Mesodermal cell (in vitro differentiated cells): ENCODE results near the gene C10orf120.

ENCODE experiments used
- H3K27ac ChIP-seq: 2 replicates; pipeline ENCODE4 v1.7.0; 2013; ENCODE audit warnings: mild to moderate bottlenecking, low read depth, low read length, moderate library complexity; ENCODE audit not compliant: severe bottlenecking
- H3K36me3 ChIP-seq: 2 replicates; pipeline ENCODE4 v1.7.1; 2013; ENCODE audit warnings: mild to moderate bottlenecking, low read length, moderate library complexity; ENCODE audit not compliant: control insufficient read depth, insufficient read depth
- H3K4me1 ChIP-seq: one replicate; pipeline ENCODE4 v1.7.1; 2013; ENCODE audit warnings: mild to moderate bottlenecking, low read length; ENCODE audit not compliant: insufficient read depth, control insufficient read depth, poor library complexity, severe bottlenecking
- H3K4me3 ChIP-seq: 2 replicates; pipeline ENCODE4 v1.7.0; 2013; ENCODE audit warnings: low read length, control low read depth, mild to moderate bottlenecking; ENCODE audit not compliant: insufficient read depth, poor library complexity, severe bottlenecking; ENCODE audit errors: extremely low read depth
- H3K9me3 ChIP-seq: 2 replicates; pipeline ENCODE4 v1.7.1; 2013; ENCODE audit warnings: mild to moderate bottlenecking, low read length, moderate library complexity; ENCODE audit not compliant: control insufficient read depth
- WGBS, 2 experiments: methylation state at CpG; one replicate each; pipeline ENCODE4 v1.1.5; 2013; ENCODE audit warnings: missing lambda C conversion rate in 2 of 2; ENCODE audit not compliant: insufficient coverage in 2 of 2; 5-methylcytosine and 5-hydroxymethylcytosine counted together

C10orf120 gene

GRCh38 chr10:122703483-122704448, 4.1 kb upstream of the C10orf120 start:
- Histone ChIP-seq H3K9me3 (no peaks in the 10 kb centered on the region), H3K4me3 (no peak overlapping the region), H3K4me1 (no peaks in the 10 kb centered on the region), H3K27ac (no peak overlapping the region), H3K36me3 (no peaks in the 10 kb centered on the region)
- 55 to 59% methylated on average over 5 of the region's 9 CpGs for whole genome bisulfite sequencing, 2 experiments

GRCh38 chr10:122702275-122702674, 2.6 kb upstream of the C10orf120 start:
- Histone ChIP-seq H3K4me3 (no peak overlapping the region), H3K9me3 (no peaks in the 10 kb centered on the region), H3K27ac (no peak overlapping the region), H3K36me3 (no peaks in the 10 kb centered on the region), H3K4me1 (no peaks in the 10 kb centered on the region)
- 55 to 67% methylated on average over 1 of the region's 2 CpGs for WGBS, 2 experiments

- H3K4me1 ChIP-seq = no peaks in the 10 kb centered on the region
- no peaks in the 10 kb centered on the region for H3K9me3 ChIP-seq
- no peaks in the 10 kb centered on the region for H3K36me3 ChIP-seq
- WGBS, 2 experiments = 71 to 76% methylated on average over 1 to 2 of the region's 2 CpGs
- H3K27ac ChIP-seq = no peak overlapping the region
- no peak overlapping the region for H3K4me3 ChIP-seq
Measured at GRCh38 chr10:122701652-122702051, 2.0 kb upstream of the C10orf120 start.

GRCh38 chr10:122696687-122697086, 3.0 kb downstream of the C10orf120 start:
- Histone ChIP-seq H3K4me1 (no peaks in the 10 kb centered on the region), H3K4me3 (no peak overlapping the region), H3K27ac (no peak overlapping the region), H3K36me3 (no peaks in the 10 kb centered on the region), H3K9me3 (no peaks in the 10 kb centered on the region)
- WGBS, 2 experiments = 91 to 100% methylated on average over 1 of the region's 1 CpG

GRCh38 chr10:122692744-122693143, 6.9 kb downstream of the C10orf120 start:
- no peaks in the 10 kb centered on the region for H3K36me3 ChIP-seq
- WGBS, 2 experiments = 93 to 96% methylated on average over 2 of the region's 5 CpGs
- H3K4me1 ChIP-seq = peaks cover 5% of the 10 kb centered on the region
- H3K4me3 ChIP-seq = no peak overlapping the region
- H3K27ac ChIP-seq = no peak overlapping the region
- H3K9me3 ChIP-seq = no peaks in the 10 kb centered on the region

GRCh38 chr10:122689146-122689820, 10.4 kb downstream of the C10orf120 start:
- Histone ChIP-seq H3K4me1 (peaks cover 5% of the 10 kb centered on the region), H3K9me3 (no peaks in the 10 kb centered on the region), H3K4me3 (no peak overlapping the region), H3K36me3 (no peaks in the 10 kb centered on the region), H3K27ac (no peak overlapping the region)
- 100% methylated on average over 2 of the region's 6 CpGs; no CpG with 5 or more reads in 1 of the 2 experiments for WGBS, 2 experiments

- no peaks in the 10 kb centered on the region for H3K36me3 ChIP-seq
- peak overlapping the region; percentile 30 for H3K27ac ChIP-seq
- H3K4me1 ChIP-seq = peaks cover 5% of the 10 kb centered on the region
- no peaks in the 10 kb centered on the region for H3K9me3 ChIP-seq
- 88 to 93% methylated on average over 6 of the region's 6 CpGs for WGBS, 2 experiments
- no peak overlapping the region for H3K4me3 ChIP-seq
Measured at GRCh38 chr10:122688293-122688989, 11.2 kb downstream of the C10orf120 start.

- H3K4me3 ChIP-seq = no peak overlapping the region
- no peaks in the 10 kb centered on the region for H3K4me1 ChIP-seq
- WGBS, 2 experiments = 81 to 93% methylated on average over 3 to 4 of the region's 5 CpGs
- no peaks in the 10 kb centered on the region for H3K9me3 ChIP-seq
- no peak overlapping the region for H3K27ac ChIP-seq
- H3K36me3 ChIP-seq = no peaks in the 10 kb centered on the region
Measured at GRCh38 chr10:122682522-122682921, 17.1 kb downstream of the C10orf120 start.

GRCh38 chr10:122678266-122678665, 21.4 kb downstream of the C10orf120 start:
- Histone ChIP-seq H3K36me3 (no peaks in the 10 kb centered on the region), H3K4me3 (no peak overlapping the region), H3K4me1 (no peaks in the 10 kb centered on the region), H3K27ac (no peak overlapping the region), H3K9me3 (no peaks in the 10 kb centered on the region)

- Histone ChIP-seq H3K27ac (no peak overlapping the region), H3K4me1 (no peaks in the 10 kb centered on the region)
- WGBS, 2 experiments = 80 to 100% methylated on average over 1 to 2 of the region's 2 CpGs
Measured at GRCh38 chr10:122675278-122675677, 24.4 kb downstream of the C10orf120 start.

More at GRCh38 chr10:122675278-122675677, 24.4 kb downstream of the C10orf120 start:
- no peaks in the 10 kb centered on the region for H3K36me3 ChIP-seq
- H3K9me3 ChIP-seq = no peaks in the 10 kb centered on the region
- no peak overlapping the region for H3K4me3 ChIP-seq
